HepG2 (cell line): ENCODE measurements around the gene NSUN6. TPM values are rescaled to one million over a fixed set of nuclear protein-coding genes. Genes with fewer than 3 reads are reported as not detected.

Experiments
- ARHGAP35 ChIP-seq: sonication (generic); formaldehyde crosslinking; IDR thresholded peaks from 2 replicates; pipeline ENCODE4 v1.9.0; 2022; ENCODE audit warnings: mild to moderate bottlenecking, inconsistent platforms, moderate library complexity, missing genetic modification reagents, borderline replicate concordance
- FOXK2 ChIP-seq: fragments of 450-650 bp; IDR thresholded peaks from 2 replicates; pipeline ENCODE4 v1.6.1; 2016
- ISX ChIP-seq: sonication (generic); formaldehyde crosslinking; conservative IDR thresholded peaks from 2 replicates; pipeline ENCODE4 v1.5.0; 2020; ENCODE audit warnings: missing genetic modification reagents
- KMT2A ChIP-seq: sonication (generic); formaldehyde crosslinking; IDR thresholded peaks from 2 replicates; pipeline ENCODE4 v1.4.0; 2020; ENCODE audit warnings: missing genetic modification reagents
- MTA3 ChIP-seq: sonication (generic); formaldehyde crosslinking; IDR thresholded peaks from 2 replicates; pipeline ENCODE4 v1.4.0; 2020; ENCODE audit warnings: missing genetic modification reagents
- PHB2 ChIP-seq: fragments of 450-650 bp; IDR thresholded peaks from 2 replicates; pipeline ENCODE4 v1.6.1; 2018; ENCODE audit not compliant: partially characterized antibody
- POLR2G ChIP-seq: fragments of 200-400 bp; formaldehyde crosslinking; IDR thresholded peaks from 2 replicates; pipeline ENCODE4 v1.6.1; 2018; ENCODE audit warnings: mild to moderate bottlenecking, low read depth, low read length, moderate library complexity
- RAD51 ChIP-seq: fragments of 450-650 bp; IDR thresholded peaks from 2 replicates; pipeline ENCODE4 v1.6.1; 2016; ENCODE audit warnings: borderline replicate concordance
- RFXAP ChIP-seq: sonication (generic); formaldehyde crosslinking; IDR thresholded peaks from 2 replicates; pipeline ENCODE4 v1.4.0; 2020; ENCODE audit warnings: missing genetic modification reagents, borderline replicate concordance
- SCMH1 ChIP-seq: sonication (generic); formaldehyde crosslinking; IDR thresholded peaks from 2 replicates; pipeline ENCODE4 v1.9.0; 2021; ENCODE audit warnings: missing genetic modification reagents, mild to moderate bottlenecking, borderline replicate concordance
- SMAD1 ChIP-seq: sonication (generic); formaldehyde crosslinking; IDR thresholded peaks from 2 replicates; pipeline ENCODE4 v1.4.0; 2020; ENCODE audit warnings: missing genetic modification reagents, low read depth, mild to moderate bottlenecking, borderline replicate concordance
- TARDBP ChIP-seq: sonication (generic); formaldehyde crosslinking; IDR thresholded peaks from 2 replicates; pipeline ENCODE4 v1.8.0; 2022; ENCODE audit warnings: mild to moderate bottlenecking, missing genetic modification reagents
- ZMYM3 ChIP-seq: sonication (generic); formaldehyde crosslinking; IDR thresholded peaks from 2 replicates; pipeline ENCODE4 v1.5.1; 2020; ENCODE audit warnings: mild to moderate bottlenecking, missing genetic modification reagents
- ZNF567 ChIP-seq: sonication (generic); formaldehyde crosslinking; IDR thresholded peaks from 2 replicates; pipeline ENCODE4 v1.8.1; 2023; ENCODE audit warnings: mild to moderate bottlenecking, missing genetic modification reagents, borderline replicate concordance
- ZNF781 ChIP-seq: sonication (generic); formaldehyde crosslinking; IDR thresholded peaks from 2 replicates; pipeline ENCODE4 v1.5.1; 2020; ENCODE audit warnings: borderline replicate concordance, mild to moderate bottlenecking, missing genetic modification reagents; ENCODE audit errors: not compliant biosample characterization
- polyA plus RNA-seq, 8 experiments: library from polyadenylated mRNA; depleted of rRNA in 3 of 8; stranded (reverse) in 7 of 8; unstranded in 1 of 8; fragments of >200 nt; fragmentation: Illumina TruSeq in 4 of 8; extraction: Trizol in 4 of 8; gene quantifications; 2 replicates each; pipeline versions ENCODE4 v1.2.1 to v1.2.3, GENCODE V29; 2011 to 2016; ENCODE audit warnings: low read depth in 4 of 8, missing spikeins in 1 of 8, mixed read lengths in 1 of 8; ENCODE audit not compliant: insufficient read depth in 1 of 8
- total RNA-seq, 5 experiments: library from RNA; depleted of rRNA; stranded (reverse); fragments of >200 nt; fragmentation: Illumina TruSeq; extraction: Trizol; gene quantifications; 2 replicates each; pipeline ENCODE4 v1.2.3, GENCODE V29; 2016; ENCODE audit warnings: low read depth in 1 of 5
- TF ChIP-seq, protein P1 (sequence below): sonication (generic); formaldehyde crosslinking; IDR thresholded peaks from 2 replicates; pipeline ENCODE4 v1.5.1; 2020; ENCODE audit warnings: missing genetic modification reagents, mild to moderate bottlenecking, borderline replicate concordance
- TF ChIP-seq, protein P2 (sequence below): sonication (generic); formaldehyde crosslinking; IDR thresholded peaks from 2 replicates; pipeline ENCODE4 v1.5.1; 2020; ENCODE audit warnings: missing genetic modification reagents, mild to moderate bottlenecking, borderline replicate concordance
- TF ChIP-seq, protein P3 (sequence below): IDR thresholded peaks from 2 replicates; pipeline ENCODE4 v1.6.1; 2016
- TF ChIP-seq, protein P4 (sequence below): IDR thresholded peaks from 2 replicates; pipeline ENCODE4 v1.6.1; 2016; ENCODE audit warnings: low read depth
- TF ChIP-seq, protein P5 (sequence below): sonication (generic); formaldehyde crosslinking; IDR thresholded peaks from 2 replicates; pipeline ENCODE4 v1.4.0; 2020; ENCODE audit warnings: missing genetic modification reagents

NSUN6 gene
- total and polyA plus RNA-seq, 2 of the 13 experiments (the other 11 are each of a cell fraction or from before 2014, with no cell fraction given), result 17.2 to 19.3 TPM

DNA sequence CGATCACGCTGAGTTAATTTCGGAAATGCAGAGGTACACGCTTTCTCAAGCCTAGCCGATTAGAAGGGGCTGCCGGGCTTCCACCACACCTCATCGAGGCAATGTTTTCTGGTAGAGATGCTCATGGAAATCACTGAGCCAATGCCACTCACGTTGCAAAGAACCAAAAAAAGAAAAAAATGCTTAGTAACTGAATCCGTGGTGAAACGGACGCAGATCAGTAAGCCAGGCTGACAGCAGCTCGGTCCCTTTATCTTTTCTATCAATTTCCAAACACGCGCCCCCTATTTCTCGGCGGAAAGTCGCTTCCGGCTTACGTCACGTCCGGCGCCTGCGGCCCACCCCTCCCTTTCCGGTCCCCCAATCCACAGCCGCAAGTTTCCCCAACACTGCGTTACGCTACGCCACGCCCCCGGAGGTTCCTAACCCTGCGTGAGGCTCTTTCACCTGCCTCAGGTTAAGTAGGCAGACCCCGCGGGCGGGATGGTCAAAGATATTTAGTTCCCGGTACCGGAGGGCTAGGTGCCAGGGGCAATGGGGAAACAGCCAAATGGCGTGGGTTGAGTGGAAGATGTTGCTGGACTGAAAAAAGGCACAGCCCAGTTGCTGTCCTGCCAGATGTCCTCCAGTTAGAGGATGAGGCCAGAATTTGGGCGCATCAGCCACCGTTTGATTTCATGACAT, at the start of gene NSUN6 (continued):
- TF ChIP-seq, protein P1, sequence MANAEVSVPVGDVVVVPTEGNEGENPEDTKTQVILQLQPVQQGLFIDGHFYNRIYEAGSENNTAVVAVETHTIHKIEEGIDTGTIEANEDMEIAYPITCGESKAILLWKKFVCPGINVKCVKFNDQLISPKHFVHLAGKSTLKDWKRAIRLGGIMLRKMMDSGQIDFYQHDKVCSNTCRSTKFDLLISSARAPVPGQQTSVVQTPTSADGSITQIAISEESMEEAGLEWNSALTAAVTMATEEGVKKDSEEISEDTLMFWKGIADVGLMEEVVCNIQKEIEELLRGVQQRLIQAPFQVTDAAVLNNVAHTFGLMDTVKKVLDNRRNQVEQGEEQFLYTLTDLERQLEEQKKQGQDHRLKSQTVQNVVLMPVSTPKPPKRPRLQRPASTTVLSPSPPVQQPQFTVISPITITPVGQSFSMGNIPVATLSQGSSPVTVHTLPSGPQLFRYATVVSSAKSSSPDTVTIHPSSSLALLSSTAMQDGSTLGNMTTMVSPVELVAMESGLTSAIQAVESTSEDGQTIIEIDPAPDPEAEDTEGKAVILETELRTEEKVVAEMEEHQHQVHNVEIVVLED (CRISPR knock-in tag), result peak; percentile 86; the same call in 1 of the 2 replicates
- TF ChIP-seq KMT2A (peak; percentile 94), ZMYM3 (CRISPR knock-in tag) (no peak), ZNF781 (CRISPR knock-in tag) (peak; percentile 50), RAD51 (no peak), SCMH1 (CRISPR knock-in tag) (no peak), FOXK2 (peak; percentile 34; the same call in 1 of the 2 replicates), POLR2G (peak; percentile 84), SMAD1 (CRISPR knock-in tag) (no peak), RFXAP (no peak), TARDBP (CRISPR knock-in tag) (peak; percentile 60; the same call in 1 of the 2 replicates), PHB2 (no peak), ISX (CRISPR knock-in tag) (no peak), ZNF567 (CRISPR knock-in tag) (no peak), MTA3 (CRISPR knock-in tag) (no peak), ARHGAP35 (CRISPR knock-in tag) (no peak)
- TF ChIP-seq, protein P2, sequence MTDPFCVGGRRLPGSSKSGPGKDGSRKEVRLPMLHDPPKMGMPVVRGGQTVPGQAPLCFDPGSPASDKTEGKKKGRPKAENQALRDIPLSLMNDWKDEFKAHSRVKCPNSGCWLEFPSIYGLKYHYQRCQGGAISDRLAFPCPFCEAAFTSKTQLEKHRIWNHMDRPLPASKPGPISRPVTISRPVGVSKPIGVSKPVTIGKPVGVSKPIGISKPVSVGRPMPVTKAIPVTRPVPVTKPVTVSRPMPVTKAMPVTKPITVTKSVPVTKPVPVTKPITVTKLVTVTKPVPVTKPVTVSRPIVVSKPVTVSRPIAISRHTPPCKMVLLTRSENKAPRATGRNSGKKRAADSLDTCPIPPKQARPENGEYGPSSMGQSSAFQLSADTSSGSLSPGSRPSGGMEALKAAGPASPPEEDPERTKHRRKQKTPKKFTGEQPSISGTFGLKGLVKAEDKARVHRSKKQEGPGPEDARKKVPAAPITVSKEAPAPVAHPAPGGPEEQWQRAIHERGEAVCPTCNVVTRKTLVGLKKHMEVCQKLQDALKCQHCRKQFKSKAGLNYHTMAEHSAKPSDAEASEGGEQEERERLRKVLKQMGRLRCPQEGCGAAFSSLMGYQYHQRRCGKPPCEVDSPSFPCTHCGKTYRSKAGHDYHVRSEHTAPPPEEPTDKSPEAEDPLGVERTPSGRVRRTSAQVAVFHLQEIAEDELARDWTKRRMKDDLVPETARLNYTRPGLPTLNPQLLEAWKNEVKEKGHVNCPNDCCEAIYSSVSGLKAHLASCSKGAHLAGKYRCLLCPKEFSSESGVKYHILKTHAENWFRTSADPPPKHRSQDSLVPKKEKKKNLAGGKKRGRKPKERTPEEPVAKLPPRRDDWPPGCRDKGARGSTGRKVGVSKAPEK, result no peak
- TF ChIP-seq, protein P3, sequence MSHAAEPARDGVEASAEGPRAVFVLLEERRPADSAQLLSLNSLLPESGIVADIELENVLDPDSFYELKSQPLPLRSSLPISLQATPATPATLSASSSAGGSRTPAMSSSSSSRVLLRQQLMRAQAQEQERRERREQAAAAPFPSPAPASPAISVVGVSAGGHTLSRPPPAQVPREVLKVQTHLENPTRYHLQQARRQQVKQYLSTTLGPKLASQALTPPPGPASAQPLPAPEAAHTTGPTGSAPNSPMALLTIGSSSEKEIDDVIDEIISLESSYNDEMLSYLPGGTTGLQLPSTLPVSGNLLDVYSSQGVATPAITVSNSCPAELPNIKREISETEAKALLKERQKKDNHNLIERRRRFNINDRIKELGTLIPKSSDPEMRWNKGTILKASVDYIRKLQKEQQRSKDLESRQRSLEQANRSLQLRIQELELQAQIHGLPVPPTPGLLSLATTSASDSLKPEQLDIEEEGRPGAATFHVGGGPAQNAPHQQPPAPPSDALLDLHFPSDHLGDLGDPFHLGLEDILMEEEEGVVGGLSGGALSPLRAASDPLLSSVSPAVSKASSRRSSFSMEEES (CRISPR knock-in tag), result 0 out of 2 replicates have a peak, but pooled peaks have one; percentile 10
- TF ChIP-seq, protein P4, sequence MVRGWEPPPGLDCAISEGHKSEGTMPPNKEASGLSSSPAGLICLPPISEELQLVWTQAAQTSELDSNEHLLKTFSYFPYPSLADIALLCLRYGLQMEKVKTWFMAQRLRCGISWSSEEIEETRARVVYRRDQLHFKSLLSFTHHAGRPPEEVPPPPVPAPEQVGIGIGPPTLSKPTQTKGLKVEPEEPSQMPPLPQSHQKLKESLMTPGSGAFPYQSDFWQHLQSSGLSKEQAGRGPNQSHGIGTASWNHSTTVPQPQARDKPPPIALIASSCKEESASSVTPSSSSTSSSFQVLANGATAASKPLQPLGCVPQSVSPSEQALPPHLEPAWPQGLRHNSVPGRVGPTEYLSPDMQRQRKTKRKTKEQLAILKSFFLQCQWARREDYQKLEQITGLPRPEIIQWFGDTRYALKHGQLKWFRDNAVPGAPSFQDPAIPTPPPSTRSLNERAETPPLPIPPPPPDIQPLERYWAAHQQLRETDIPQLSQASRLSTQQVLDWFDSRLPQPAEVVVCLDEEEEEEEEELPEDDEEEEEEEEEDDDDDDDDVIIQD, result 0 out of 2 replicates have a peak, but pooled peaks have one; percentile 37
- TF ChIP-seq, protein P5, sequence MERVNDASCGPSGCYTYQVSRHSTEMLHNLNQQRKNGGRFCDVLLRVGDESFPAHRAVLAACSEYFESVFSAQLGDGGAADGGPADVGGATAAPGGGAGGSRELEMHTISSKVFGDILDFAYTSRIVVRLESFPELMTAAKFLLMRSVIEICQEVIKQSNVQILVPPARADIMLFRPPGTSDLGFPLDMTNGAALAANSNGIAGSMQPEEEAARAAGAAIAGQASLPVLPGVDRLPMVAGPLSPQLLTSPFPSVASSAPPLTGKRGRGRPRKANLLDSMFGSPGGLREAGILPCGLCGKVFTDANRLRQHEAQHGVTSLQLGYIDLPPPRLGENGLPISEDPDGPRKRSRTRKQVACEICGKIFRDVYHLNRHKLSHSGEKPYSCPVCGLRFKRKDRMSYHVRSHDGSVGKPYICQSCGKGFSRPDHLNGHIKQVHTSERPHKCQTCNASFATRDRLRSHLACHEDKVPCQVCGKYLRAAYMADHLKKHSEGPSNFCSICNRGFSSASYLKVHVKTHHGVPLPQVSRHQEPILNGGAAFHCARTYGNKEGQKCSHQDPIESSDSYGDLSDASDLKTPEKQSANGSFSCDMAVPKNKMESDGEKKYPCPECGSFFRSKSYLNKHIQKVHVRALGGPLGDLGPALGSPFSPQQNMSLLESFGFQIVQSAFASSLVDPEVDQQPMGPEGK, result peak; percentile 65
